Lower lobe of right lung (tissue), 2 donors: ENCODE data around the gene CHRNA1. TPM values are rescaled to one million over a fixed set of nuclear protein-coding genes. Genes with fewer than 3 reads are reported as not detected.

Experiments
- ATAC-seq, 2 donors: fragments of 200-7000 bp; cut with Tn5 transposase; one replicate each; pipeline ENCODE4 v1.9.1; 2020 to 2022; ENCODE audit warnings: mild to moderate bottlenecking in 2 of 2, moderate library complexity in 2 of 2
- DNase-seq: peaks from one replicate; pipeline ENCODE4 v3.0.0-alpha.2; 2020
- H3K27ac ChIP-seq: fragments of 200-600 bp; one replicate; pipeline ENCODE4 v1.8.0; 2022
- H3K27me3 ChIP-seq: fragments of 200-600 bp; one replicate; pipeline ENCODE4 v1.8.0; 2022; ENCODE audit warnings: low read depth
- H3K36me3 ChIP-seq: fragments of 200-600 bp; one replicate; pipeline ENCODE4 v1.8.0; 2022; ENCODE audit warnings: mild to moderate bottlenecking
- H3K4me1 ChIP-seq: fragments of 200-600 bp; one replicate; pipeline ENCODE4 v1.8.0; 2022
- H3K4me3 ChIP-seq: fragments of 200-600 bp; one replicate; pipeline ENCODE4 v1.8.0; 2022; ENCODE audit warnings: mild to moderate bottlenecking
- H3K9me3 ChIP-seq: fragments of 200-600 bp; one replicate; pipeline ENCODE4 v1.8.0; 2022
- intact Hi-C: fragments of 100-400 bp; cut with DNase I; formaldehyde crosslinking; loops from one replicate; pipeline ENCODE4 v1.11.0; 2022
- total RNA-seq: library from RNA; stranded (reverse); fragmentation: NEBNext Ultra II Directional; extraction: Animal tissue kit (Norgen Biotek cat#: 25700); gene quantifications from one replicate; pipeline ENCODE4 v1.2.1, GENCODE V29; 2021
- TF ChIP-seq, protein P1 (sequence below): fragments of 200-600 bp; IDR thresholded peaks from one replicate; pipeline ENCODE4 v1.8.0; 2022; ENCODE audit warnings: antibody characterized with exemption, mild to moderate bottlenecking
- donor health status: DM: no; HTN: yes; CAD: no; lungs with severe emphysema.

The CHRNA1 gene
- total RNA-seq, 1 donor from 2014 or later = not detected

GRCh38 chr2:174778085-174778981 lies 14.1 kb upstream of the CHRNA1 start:
- peak; percentile 89 to 95 for ATAC-seq
- peak overlapping the region; percentile 33 for H3K27ac ChIP-seq
- TF ChIP-seq, protein P1, sequence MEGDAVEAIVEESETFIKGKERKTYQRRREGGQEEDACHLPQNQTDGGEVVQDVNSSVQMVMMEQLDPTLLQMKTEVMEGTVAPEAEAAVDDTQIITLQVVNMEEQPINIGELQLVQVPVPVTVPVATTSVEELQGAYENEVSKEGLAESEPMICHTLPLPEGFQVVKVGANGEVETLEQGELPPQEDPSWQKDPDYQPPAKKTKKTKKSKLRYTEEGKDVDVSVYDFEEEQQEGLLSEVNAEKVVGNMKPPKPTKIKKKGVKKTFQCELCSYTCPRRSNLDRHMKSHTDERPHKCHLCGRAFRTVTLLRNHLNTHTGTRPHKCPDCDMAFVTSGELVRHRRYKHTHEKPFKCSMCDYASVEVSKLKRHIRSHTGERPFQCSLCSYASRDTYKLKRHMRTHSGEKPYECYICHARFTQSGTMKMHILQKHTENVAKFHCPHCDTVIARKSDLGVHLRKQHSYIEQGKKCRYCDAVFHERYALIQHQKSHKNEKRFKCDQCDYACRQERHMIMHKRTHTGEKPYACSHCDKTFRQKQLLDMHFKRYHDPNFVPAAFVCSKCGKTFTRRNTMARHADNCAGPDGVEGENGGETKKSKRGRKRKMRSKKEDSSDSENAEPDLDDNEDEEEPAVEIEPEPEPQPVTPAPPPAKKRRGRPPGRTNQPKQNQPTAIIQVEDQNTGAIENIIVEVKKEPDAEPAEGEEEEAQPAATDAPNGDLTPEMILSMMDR = no peak

DNA sequence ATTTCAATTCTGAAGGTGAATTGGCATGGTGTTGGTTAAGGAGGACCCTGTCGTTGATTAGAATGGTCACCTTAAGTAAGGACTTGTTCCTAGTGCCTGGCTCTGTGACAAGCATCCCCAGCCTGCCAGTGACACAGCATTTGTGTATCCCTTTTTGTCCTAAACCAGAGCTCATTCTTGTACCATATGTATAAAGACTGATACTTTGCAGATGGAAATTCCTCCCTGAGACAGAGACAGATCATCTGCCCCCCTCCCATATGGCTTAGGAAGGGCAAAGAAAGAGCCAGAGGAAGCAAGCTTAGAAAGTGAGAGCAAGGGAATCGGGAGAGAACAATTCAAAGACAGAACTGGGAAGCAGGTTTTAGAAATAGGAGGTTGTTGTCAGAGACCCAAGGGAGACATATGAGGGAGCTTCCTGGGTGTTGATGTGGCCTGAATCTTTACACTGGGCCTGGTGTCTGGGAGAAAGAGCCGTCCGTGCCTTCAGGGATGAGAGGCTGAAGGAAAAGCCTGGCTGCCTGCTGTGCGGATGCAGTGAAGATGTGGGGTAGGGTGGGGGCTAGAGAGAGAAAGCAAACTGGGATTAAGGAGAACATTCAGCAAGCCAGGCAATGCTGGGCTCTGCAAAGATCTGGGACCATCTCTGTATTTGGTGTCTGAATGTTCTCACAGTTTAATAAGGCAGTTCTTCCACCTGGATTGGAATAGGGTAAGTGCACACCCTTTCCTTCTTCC lies 13.2 kb upstream of the CHRNA1 start:
- TF ChIP-seq, protein P1 = no peak
- peak overlapping the region; percentile 33 for H3K27ac ChIP-seq

More at GRCh38 chr2:174778085-174778981, 14.1 kb upstream of the CHRNA1 start:
- Histone ChIP-seq H3K4me1 (peaks cover 9% of the 10 kb centered on the region), H3K9me3 (no peaks in the 10 kb centered on the region), H3K27me3 (no peaks in the 10 kb centered on the region), H3K36me3 (no peaks in the 10 kb centered on the region), H3K4me3 (no peak overlapping the region)
- peak; percentile 84 for DNase-seq
- intact Hi-C loops = no loop called here

DNA sequence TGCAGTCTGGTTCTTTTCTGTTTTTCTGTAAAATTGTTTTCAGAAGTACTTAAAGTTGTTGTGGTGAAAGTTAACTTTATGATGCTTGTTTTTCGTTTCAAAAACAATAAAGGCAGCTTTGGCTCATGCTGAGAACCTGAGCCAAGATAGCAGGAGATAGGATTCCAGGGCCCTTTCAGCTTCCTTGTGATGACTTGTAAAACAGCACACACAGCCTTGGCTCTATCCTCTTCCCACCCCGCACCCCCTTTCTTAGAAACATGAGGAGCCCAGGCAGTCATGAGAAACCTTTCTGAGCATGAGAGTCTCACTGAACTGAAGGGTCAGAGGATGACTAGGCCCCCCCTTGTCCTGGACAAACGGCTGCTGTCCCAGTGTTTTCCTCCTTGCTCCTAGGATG lies 12.4 kb upstream of the CHRNA1 start:
- Histone ChIP-seq H3K27ac (no peak overlapping the region), H3K36me3 (no peaks in the 10 kb centered on the region), H3K4me1 (peaks cover 17% of the 10 kb centered on the region), H3K27me3 (no peaks in the 10 kb centered on the region), H3K9me3 (no peaks in the 10 kb centered on the region), H3K4me3 (no peak overlapping the region)
- ATAC-seq (no peak), DNase-seq (no peak)
- intact Hi-C loops = no loop called here
- TF ChIP-seq, protein P1 = no peak

More for the DNA sequence above, 13.2 kb upstream of the CHRNA1 start:
- intact Hi-C loops = no loop called here
- no peaks in the 10 kb centered on the region for H3K9me3 ChIP-seq
- ATAC-seq (no peak), DNase-seq (no peak)
- H3K36me3 ChIP-seq = no peaks in the 10 kb centered on the region
- H3K4me1 ChIP-seq = peaks cover 16% of the 10 kb centered on the region
- H3K4me3 ChIP-seq = no peak overlapping the region
- no peaks in the 10 kb centered on the region for H3K27me3 ChIP-seq

DNA sequence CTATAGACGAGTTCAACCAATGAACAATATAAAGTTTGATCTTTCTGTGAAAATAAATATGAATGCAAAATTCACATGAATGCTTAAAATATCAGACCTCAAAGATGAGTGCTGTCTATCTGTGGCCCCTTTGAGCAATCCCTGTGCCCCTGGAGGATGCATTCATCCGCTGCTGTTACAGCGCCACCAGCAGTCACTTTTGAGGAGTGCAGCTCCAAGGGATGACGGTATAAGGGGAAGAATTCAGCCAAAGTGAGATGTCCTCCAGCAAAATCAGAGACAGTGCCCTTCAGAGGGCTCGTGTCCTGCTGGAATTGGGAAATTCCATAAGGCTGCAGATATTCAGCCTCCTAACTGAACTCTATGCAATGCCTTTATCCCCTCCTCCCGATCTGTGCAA lies 12.0 kb upstream of the CHRNA1 start:
- Histone ChIP-seq H3K4me3 (no peak overlapping the region), H3K27ac (no peak overlapping the region), H3K9me3 (no peaks in the 10 kb centered on the region), H3K36me3 (no peaks in the 10 kb centered on the region), H3K4me1 (peaks cover 18% of the 10 kb centered on the region), H3K27me3 (no peaks in the 10 kb centered on the region)
- TF ChIP-seq, protein P1 = no peak
- intact Hi-C loops = no loop called here
- no peak for DNase-seq
- ATAC-seq = no peak

DNA sequence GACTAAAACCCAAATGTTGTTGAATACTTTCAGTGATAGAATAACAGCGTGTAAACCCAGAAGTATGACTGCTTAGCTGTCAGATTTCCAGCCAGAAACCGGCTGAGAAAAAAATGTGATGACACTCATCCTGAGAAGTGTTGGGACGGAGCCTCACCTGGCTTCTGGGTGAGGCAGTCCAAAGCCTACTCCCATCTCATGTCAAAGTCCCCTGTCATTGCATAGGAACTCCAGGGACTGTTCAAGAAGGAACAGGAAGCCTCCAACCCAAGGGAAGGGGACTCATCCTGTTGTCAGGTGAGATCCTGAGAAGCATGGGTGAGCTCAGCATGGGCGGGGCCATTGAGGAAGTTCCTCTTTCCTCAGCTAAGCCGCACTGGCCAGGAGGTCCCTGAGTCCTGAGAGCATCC lies 11.3 kb upstream of the CHRNA1 start:
- Histone ChIP-seq H3K9me3 (no peaks in the 10 kb centered on the region), H3K4me3 (no peak overlapping the region), H3K4me1 (peaks cover 18% of the 10 kb centered on the region), H3K27ac (no peak overlapping the region), H3K36me3 (no peaks in the 10 kb centered on the region), H3K27me3 (no peaks in the 10 kb centered on the region)
- DNase-seq (no peak), ATAC-seq (no peak)
- intact Hi-C loops = no loop called here
- TF ChIP-seq, protein P1 = no peak
